ENCODE results near the gene USB1.
"Not testable (repeated sequence)": the region's sequence is repeated elsewhere in the genome, so short reads cannot be mapped to it uniquely, and the experiment has no call there.

The USB1 gene

DNA sequence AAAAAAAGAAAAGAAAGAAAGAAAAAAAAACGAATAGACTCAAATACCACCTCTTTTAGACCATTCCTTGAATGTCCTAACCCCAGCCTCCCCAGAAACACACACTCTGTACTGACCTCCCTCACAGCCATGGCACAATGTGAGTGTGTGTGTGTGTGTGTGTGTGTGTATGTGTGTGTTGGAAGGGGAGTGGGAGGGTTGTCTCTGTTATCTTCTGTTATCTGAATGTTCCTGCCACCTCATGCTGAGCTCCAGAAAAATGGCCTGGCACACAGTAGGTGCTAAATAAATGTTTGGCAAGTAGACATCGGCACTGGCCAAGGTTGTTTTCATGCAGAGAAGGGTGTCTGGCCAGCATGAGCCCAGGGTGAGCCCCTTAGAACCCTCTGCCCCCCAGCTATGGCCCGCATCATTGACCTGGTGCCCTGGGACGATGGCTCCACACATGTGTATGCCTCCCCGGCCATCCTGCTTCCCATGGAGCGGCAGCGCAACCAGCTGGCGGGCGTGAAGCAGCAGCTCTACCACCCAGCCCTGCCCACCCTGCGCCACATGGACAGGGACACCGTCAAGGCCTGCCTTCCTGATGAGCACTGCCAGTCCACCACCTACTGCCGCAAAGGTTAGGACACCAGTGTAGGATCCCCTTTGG lies 23.7 kb upstream of the USB1 start:
- TF ChIP-seq, protein P1, sequence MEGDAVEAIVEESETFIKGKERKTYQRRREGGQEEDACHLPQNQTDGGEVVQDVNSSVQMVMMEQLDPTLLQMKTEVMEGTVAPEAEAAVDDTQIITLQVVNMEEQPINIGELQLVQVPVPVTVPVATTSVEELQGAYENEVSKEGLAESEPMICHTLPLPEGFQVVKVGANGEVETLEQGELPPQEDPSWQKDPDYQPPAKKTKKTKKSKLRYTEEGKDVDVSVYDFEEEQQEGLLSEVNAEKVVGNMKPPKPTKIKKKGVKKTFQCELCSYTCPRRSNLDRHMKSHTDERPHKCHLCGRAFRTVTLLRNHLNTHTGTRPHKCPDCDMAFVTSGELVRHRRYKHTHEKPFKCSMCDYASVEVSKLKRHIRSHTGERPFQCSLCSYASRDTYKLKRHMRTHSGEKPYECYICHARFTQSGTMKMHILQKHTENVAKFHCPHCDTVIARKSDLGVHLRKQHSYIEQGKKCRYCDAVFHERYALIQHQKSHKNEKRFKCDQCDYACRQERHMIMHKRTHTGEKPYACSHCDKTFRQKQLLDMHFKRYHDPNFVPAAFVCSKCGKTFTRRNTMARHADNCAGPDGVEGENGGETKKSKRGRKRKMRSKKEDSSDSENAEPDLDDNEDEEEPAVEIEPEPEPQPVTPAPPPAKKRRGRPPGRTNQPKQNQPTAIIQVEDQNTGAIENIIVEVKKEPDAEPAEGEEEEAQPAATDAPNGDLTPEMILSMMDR (IDR thresholded peaks at IDR 0.05; ENCODE audit: insufficient read depth, low read depth, low read length, missing control alignments) = no peak
- H3K4me3 ChIP-seq (ENCODE audit: low read length) = no peak overlapping the region
- DNase-seq (ENCODE audit: low read depth) = no peak

DNA sequence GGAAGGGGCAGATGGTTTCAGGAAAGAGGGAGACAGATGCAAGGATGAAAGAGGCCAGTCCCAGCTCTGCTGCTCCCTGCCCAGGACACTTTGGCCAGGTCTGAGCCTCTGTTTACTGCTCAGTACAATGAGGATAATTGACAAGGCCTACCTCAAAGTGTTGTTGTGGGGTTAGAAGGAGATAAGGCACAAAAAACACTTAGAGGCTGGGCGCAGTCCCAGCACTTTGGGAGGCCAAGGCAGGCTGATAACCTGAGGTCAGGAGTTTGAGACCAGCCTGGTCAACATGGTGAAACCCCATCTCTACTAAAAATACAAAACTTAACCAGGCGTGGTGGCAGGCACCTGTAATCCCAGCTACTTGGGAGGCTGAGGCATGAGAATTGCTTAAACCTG lies 23.1 kb upstream of the USB1 start:
- H3K4me3 ChIP-seq (ENCODE audit: low read length); DNase-seq (ENCODE audit: low read depth): not testable (repeated sequence)

DNA sequence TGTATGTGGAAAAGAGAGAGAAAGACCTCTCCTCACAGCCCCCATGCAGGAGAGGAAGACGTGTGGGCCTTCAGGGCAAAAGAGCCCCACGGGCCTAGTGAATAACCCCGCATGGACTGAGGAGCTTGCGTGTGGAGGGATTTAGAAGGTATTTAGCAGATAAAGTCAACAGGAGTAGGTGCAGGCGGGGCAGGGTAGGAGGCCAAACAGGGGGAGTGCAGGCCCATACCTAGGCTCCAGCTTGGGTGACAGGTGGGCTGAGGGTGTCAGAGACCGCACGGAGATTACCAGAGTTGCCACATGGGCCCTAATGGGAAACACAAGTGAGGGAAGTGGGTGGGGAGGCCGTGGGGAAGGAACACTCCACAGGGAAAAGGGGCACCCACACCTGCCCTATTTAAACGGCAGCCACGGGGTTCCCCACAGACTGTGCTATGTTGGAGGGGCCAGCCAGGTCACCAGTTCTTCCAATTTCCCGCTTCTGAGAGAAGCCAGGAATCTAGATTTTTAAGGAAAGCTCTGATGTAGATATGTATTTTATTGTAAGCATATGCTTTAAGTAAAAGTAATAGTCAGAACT lies 22.1 kb upstream of the USB1 start:
- DNase-seq (ENCODE audit: low read depth) = no peak
- TF ChIP-seq, protein P1 (IDR thresholded peaks at IDR 0.05; ENCODE audit: insufficient read depth, low read depth, low read length, missing control alignments) = no peak
- H3K4me3 ChIP-seq (ENCODE audit: low read length) = no peak overlapping the region

DNA sequence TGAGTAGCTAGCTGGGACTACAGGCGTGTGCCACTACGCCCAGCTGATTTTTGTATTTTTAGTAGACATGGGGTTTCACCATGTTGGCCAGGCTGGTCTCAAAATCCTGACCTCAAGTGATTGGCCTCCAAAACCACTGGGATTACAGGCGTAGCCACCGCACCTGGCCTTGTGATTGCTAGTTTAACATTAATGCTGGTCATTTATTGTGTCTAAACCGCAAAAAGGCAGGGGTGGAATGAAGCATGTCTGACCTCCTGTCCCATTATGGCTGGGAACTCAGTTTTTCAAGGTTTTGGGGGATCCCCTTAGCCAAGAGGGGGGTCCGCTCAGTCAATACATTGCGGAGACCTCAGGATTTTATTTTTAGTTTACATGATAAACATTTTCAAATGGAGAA lies 19.6 kb upstream of the USB1 start:
- DNase-seq (ENCODE audit: low read depth) = no peak
- TF ChIP-seq, protein P1 (IDR thresholded peaks at IDR 0.05; ENCODE audit: insufficient read depth, low read depth, low read length, missing control alignments) = no peak
- no peak overlapping the region for H3K4me3 ChIP-seq (ENCODE audit: low read length)

DNA sequence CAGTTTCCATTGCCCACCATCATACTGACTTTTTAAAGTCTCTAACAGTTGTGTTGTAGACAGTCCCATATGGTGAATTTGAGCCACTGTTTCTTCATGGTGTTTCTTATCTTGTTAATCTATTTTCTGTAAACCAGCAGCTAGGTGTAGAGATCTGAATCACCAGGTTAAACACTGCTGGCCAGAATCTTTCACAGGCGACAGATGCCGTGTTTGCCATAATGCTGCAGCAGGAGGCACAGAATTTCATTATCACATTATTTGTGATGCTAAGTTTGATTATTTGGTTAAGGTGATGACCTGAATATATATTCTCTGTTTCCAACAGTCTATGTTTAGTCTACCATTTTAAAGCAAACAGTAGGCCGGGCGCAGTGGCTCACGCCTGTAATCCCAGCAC lies 18.8 kb upstream of the USB1 start:
- no peak overlapping the region for H3K4me3 ChIP-seq (ENCODE audit: low read length)
- DNase-seq (ENCODE audit: low read depth) = no peak
- TF ChIP-seq, protein P1 (IDR thresholded peaks at IDR 0.05; ENCODE audit: insufficient read depth, low read depth, low read length, missing control alignments) = no peak

DNA sequence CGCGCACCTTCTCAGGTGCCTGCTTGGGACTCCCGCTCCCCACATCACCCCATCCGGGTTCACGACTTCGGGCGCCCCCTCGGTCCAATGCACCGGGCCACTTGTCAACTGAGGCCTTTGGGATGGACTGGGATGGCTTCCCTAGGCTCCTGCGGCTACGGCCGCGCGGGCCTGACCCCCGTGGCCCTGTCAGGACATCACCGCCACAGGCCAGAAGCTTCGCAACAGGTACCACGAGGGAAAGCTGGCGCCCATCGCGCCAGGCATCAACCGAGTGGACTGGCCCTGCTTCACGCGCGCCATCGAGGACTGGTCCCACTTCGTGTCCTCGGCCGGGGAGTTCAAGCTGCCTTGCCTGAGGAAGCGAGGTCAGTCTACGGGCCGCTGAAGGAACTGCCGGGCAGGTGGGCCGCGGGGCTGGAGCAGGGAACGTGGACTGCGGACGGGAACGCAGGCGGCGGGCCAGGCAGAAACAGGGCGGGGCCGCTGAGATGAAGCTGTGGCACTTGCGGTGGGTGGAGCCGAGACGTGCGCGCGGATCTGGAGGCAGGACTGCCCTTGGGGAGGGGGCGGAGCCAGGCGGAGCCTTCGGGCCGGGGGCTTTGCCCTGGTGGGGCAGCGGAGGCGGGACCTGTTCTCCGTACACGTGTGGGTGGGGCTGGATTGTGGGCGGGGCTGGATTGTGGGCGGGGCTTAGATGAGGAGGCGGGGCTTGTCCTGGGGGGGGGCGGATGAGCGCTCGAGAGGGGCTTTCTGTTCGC lies 16.6 kb upstream of the USB1 start:
- peak; percentile 95 for DNase-seq (ENCODE audit: low read depth)
- TF ChIP-seq, protein P1 (IDR thresholded peaks at IDR 0.05; ENCODE audit: insufficient read depth, low read depth, low read length, missing control alignments) = no peak
- peak overlapping the region; percentile 75 for H3K4me3 ChIP-seq (ENCODE audit: low read length)

Measured in epithelial cell of esophagus (primary cell).